ENCODE results near the gene ACTRT2. TPM values are rescaled to one million over a fixed set of nuclear protein-coding genes. Genes with fewer than 3 reads are reported as not detected.

The ACTRT2 gene
- total and polyA plus RNA-seq, 10 of the 15 experiments (the other 5 are each of a cell fraction or from before 2014, with no cell fraction given), result not detected

DNA sequence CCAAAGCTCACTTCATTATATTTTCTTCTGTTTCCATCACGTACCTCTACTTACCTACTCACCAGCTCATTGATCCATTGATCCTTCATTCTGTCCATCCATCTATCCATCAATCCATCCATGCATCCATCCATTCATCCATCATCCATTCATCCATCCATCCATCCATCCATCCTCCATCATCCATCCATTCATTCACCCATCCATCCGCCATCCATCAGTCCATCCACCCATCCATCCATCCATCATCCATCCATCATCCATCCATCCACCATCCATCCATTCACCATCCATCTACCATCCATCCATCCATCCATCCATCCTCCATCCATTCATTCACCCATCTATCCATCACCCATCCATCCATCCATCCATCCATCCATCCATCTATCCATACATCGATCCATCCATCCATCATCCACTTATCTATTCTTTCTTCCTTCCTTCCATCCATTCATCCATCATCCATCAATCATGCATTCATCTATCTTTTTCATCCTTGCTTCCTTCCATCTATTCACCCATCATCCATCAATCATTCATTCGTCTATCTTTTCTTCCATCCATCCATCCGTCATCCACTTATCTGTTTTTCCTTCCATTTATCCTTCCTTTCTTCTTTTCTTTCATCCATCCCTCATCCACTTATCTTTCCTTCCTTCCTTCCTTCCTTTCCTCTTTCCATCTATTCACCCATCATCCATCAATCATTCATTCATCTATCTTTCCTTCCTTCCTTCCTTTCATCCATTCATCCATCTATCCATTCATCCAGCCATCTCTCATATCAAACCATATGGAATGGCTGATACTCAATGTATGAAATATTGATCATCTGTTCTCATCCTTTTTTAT is 35.3 kb upstream of the ACTRT2 start:
- no peak for TF ChIP-seq ZNF217 (IDR thresholded peaks at IDR 0.05)
- TF ChIP-seq ATF7 (IDR thresholded peaks at IDR 0.05; ENCODE audit: low read depth), result no peak
- no peak for TF ChIP-seq NFYA (IDR thresholded peaks at IDR 0.05; ENCODE audit: borderline replicate concordance, low read depth, low read length)
- TF ChIP-seq CREM (IDR thresholded peaks at IDR 0.05; ENCODE audit: low read depth), result no peak
- TF ChIP-seq, protein P1, sequence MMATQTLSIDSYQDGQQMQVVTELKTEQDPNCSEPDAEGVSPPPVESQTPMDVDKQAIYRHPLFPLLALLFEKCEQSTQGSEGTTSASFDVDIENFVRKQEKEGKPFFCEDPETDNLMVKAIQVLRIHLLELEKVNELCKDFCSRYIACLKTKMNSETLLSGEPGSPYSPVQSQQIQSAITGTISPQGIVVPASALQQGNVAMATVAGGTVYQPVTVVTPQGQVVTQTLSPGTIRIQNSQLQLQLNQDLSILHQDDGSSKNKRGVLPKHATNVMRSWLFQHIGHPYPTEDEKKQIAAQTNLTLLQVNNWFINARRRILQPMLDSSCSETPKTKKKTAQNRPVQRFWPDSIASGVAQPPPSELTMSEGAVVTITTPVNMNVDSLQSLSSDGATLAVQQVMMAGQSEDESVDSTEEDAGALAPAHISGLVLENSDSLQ (IDR thresholded peaks at IDR 0.05), result no peak
- TF ChIP-seq MLLT1 (IDR thresholded peaks at IDR 0.05), result no peak
- TF ChIP-seq CHD4 (IDR thresholded peaks at IDR 0.05), result no peak
- TF ChIP-seq MYC (IDR thresholded peaks at IDR 0.05; ENCODE audit: insufficient read depth, insufficient read length, insufficient replicate concordance, low read length, severe bottlenecking), result no peak
- TF ChIP-seq, protein P2, sequence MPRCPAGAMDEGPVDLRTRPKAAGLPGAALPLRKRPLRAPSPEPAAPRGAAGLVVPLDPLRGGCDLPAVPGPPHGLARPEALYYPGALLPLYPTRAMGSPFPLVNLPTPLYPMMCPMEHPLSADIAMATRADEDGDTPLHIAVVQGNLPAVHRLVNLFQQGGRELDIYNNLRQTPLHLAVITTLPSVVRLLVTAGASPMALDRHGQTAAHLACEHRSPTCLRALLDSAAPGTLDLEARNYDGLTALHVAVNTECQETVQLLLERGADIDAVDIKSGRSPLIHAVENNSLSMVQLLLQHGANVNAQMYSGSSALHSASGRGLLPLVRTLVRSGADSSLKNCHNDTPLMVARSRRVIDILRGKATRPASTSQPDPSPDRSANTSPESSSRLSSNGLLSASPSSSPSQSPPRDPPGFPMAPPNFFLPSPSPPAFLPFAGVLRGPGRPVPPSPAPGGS (IDR thresholded peaks at IDR 0.05; ENCODE audit: borderline replicate concordance, insufficient read depth, low read depth, low read length, poor library complexity, severe bottlenecking), result no peak
- H3K9me3 ChIP-seq (replicated peaks; ENCODE audit: control insufficient read depth, insufficient read depth, low read length), result no peaks in the 10 kb centered on the region
- intact Hi-C loops (cut with micrococcal nuclease; ENCODE audit: unreplicated experiment) (no loop called here), in situ Hi-C loops (cut with MboI) (no loop called here)
- H3K27me3 ChIP-seq (replicated peaks in 1 of 2; ENCODE audit: control insufficient read depth in 2 of 2, insufficient read depth in 2 of 2, low read length in 1 of 2), result no peaks in the 10 kb centered on the region
- ChIA-PET RAD21 (ENCODE audit: unreplicated experiment) (no interaction called here), SMC1A (ENCODE audit: uncharacterized antibody, unreplicated experiment) (no interaction called here), CTCF (no interaction called here), POLR2A (no interaction called here)
- WGBS (ENCODE audit: insufficient coverage, insufficient replicate concordance, low lambda C conversion rate, missing lambda C conversion rate), result 53% methylated on average over 5 of the region's 5 CpGs
- H3K4me2 ChIP-seq (ENCODE audit: control insufficient read depth, insufficient read depth), result no peak overlapping the region
- H3K36me3 ChIP-seq (ENCODE audit: control insufficient read depth in 2 of 2, insufficient read depth in 2 of 2, low read length in 1 of 2), result no peaks in the 10 kb centered on the region
- no peaks in the 10 kb centered on the region for H3K79me2 ChIP-seq (ENCODE audit: control insufficient read depth, insufficient read depth, low read length)
- no peaks in the 10 kb centered on the region for H3K4me1 ChIP-seq (ENCODE audit: control insufficient read depth, insufficient read depth, low read length)
- H4K20me1 ChIP-seq (ENCODE audit: control insufficient read depth, insufficient read depth), result no peaks in the 10 kb centered on the region
- BruUV-seq (replicated peaks), result no TSS peak
- FAIRE-seq (no peak), DNase-seq (ENCODE audit: low read depth, low spot score) (no peak), ATAC-seq (no peak)
- H3K4me3 ChIP-seq, result no peak overlapping the region
- no peak overlapping the region for H3K9ac ChIP-seq (ENCODE audit: control insufficient read depth, insufficient read depth, low read length)
- no peak overlapping the region for H3K27ac ChIP-seq (ENCODE audit: control insufficient read depth, insufficient read depth)
- H2AFZ ChIP-seq (ENCODE audit: control insufficient read depth, low read depth, low read length), result no peak overlapping the region

All from GM12878 (cell line).